GM21447 (cell line): ENCODE measurements around the gene MLXIPL.
"Not testable (repeated sequence)": the region's sequence is repeated elsewhere in the genome, so short reads cannot be mapped to it uniquely, and the experiment has no call there.

ENCODE experiments used
- ATAC-seq: cut with Tn5 transposase; IDR thresholded peaks from one replicate; pipeline ENCODE4 v1.9.1; 2021; ENCODE audit not compliant: unreplicated experiment

MLXIPL gene

GRCh38 chr7:73614937-73615336 is 9.4 kb downstream of the MLXIPL start:
- ATAC-seq, result not testable (repeated sequence)

DNA sequence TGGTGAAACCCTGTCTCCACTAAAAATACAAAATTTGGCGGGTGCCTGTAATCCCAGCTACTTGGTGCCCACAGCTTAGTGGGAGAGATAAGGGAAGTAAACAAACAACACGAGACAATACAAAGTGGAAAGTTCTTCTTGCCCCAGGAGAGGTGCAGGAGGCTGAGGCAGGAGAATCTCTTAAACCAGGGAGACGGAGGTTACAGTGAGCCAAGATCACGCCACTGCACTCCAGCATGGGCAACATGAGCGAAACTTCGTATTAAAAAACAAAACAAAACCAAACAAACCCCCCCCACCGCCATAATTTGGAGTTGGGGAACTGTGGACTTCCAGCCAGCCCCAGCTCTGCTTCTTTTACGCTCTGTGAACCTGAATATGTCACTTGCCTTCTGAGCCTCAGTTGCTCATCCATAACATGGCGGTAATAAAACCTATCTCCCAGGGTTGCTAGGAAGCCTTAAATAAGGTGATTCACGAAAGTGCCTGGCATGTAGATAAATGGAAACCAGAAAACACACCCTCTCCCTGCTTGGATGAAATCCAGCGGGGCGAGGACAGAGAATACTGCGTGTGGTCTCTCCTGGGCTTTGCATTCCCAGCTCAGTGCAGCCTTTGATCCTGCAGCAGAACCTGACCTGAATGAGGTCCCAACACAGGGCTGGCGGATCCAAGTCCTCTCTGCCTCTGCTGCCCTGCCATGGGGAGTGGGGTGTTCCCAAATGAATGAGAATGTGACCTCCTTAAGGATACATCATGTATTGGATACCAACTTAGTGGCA is 10.2 kb downstream of the MLXIPL start:
- no peak for ATAC-seq

GRCh38 chr7:73612598-73613269 is 11.6 kb downstream of the MLXIPL start:
- ATAC-seq, result no peak

GRCh38 chr7:73611017-73611555 is 13.2 kb downstream of the MLXIPL start:
- ATAC-seq, result no peak

GRCh38 chr7:73610105-73610504 is 14.2 kb downstream of the MLXIPL start:
- ATAC-seq, result no peak

GRCh38 chr7:73607692-73607983 is 16.7 kb downstream of the MLXIPL start:
- ATAC-seq, result not testable (repeated sequence)

- no peak for ATAC-seq
Measured at GRCh38 chr7:73606801-73607691, 17.3 kb downstream of the MLXIPL start.

DNA sequence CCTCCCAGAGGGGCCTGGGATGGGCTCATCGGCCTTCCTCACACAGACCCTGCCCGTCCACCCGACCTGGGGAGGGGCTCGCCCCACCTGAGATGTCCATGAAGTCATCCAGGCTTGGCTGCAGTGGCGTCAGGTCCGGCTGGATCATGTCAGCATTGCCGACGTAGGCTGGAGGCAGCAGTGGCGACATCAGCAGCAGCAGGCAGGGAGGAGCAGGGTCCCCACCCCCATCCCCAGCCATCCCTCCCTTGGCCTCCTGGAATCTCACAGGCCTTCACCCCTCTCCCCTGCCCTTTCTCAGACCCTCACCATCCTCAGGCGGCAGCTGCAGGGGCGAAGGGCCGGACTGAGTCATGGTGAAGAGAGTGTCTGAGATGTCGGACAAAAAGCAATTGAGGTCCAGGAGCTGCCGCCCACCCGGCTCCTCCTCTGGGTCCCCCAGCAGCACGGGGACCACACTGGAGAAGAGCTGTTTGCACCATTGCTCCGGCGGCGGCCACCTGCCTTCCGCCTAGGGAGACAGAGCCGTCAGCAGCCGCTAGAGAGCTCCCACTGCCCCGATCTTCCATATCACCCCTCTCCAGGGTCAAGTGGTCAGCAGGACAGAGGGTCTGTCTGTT is 18.6 kb downstream of the MLXIPL start:
- ATAC-seq, result no peak

GRCh38 chr7:73602721-73603651 is 21.3 kb downstream of the MLXIPL start:
- no peak for ATAC-seq

DNA sequence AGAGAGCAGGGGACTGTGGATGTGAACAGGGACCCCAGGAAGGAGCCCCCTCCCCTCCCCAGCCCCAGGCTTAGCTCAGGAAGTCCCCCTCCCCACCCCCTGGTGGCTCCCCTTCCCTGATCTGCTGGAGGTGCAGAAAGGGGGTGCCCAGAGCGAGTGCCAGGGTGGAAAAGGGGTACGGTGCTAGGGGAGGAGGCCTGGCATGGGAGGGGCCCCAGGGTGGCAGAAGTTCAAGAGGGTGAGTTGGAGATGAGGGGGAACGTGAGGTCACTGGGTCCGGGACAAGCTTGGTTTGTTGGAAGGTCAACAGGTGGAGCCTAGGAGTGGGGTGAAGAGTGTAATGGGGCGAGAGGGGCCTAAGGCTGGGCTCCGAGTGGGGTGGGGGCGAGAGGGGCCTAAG is 24.4 kb downstream of the MLXIPL start:
- ATAC-seq, result no peak

- ATAC-seq, result no peak
Measured at GRCh38 chr7:73599151-73599882, 25.0 kb downstream of the MLXIPL start.

- no peak for ATAC-seq
Measured at GRCh38 chr7:73597978-73598782, 26.1 kb downstream of the MLXIPL start.

GRCh38 chr7:73596191-73597065 is 27.9 kb downstream of the MLXIPL start:
- no peak for ATAC-seq

DNA sequence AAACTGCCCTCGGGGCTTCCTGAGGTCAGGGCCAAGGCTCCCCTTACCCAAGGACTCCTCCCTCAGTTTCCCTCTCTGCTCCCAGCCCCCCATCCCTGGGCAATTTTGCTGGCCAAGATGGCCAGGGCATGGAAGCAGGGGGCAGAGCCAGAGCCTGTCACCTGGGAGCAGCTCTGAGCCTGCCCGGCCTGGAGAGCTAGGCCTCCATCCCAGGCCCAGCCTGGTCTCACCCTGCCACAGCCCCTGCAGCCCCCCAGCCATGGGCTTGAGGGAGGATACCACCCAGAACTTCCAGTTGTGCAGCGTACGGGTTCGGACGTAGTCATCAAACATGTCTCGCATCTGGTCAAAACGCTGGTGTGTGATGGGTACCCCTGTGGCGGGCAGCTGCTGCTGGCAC is 29.0 kb downstream of the MLXIPL start:
- ATAC-seq, result no peak

DNA sequence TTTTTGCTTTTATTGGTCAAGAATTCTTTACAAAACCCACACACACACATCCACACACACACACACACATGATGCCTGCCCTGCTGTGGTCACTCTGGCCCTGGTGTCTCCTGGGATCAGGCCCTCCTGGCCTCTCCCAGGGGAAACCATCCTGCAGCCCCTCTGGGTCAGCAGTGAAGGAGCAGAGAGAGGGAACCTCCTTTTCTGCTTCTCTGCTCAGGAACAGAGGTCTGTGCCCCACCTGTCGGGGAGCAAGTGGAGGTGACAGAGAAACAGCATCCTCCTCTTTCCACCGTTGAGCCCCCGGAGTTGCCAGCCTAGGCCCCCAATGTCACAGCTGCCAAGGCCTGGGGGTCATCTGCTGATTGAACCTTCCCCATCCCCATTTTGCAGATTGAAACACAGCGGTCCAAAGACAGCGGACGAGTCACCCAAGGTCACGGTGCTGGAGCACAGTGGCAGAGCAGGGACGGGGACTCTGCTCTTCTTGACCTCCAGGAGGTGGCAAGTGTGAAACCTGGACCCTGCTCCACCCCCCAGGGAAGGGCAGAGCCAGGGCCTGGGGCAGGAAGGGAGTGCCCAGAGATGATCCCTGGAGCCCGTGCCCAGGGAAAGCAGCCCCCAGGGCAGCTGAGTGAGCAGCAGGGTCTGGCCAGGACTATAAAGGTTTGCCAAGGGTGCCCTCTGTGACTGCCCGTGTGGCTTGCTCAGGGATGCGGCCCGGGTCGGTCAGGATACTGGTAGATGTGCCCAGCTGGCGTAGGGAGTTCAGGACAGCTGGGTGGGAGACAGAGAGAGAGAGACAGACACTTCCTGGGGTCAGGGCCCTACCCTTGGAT is 30.9 kb downstream of the MLXIPL start:
- ATAC-seq, result no peak

DNA sequence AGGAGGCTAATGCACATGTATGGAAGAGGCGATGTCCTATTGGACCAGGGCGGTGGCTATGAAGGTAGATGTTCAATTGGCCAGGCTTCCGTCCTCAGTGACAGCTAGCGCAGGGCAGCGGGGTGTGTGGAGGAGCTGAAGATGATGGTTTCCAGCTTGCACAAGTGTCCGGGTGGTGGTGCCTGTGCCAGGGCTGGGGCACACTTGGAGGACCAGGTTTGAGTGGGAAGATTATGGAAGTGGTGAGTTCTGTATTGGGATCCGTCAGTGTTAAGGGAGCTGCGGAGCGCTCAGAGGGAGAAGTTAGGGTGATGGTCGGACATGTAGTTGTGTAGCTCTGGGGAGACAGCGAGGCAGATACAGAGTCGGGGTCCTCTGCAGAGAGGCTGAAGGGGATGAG is 37.4 kb downstream of the MLXIPL start:
- no peak for ATAC-seq

- no peak for ATAC-seq
Measured at GRCh38 chr7:73585196-73585595, 39.1 kb downstream of the MLXIPL start.
